ENCODE measurements around the gene RNF157.
"Not testable (repeated sequence)": the region's sequence is repeated elsewhere in the genome, so short reads cannot be mapped to it uniquely, and the experiment has no call there.

Gene RNF157

GRCh38 chr17:76247304-76247703, 7.0 kb upstream of the RNF157 start:
- no peaks in the 10 kb centered on the region for H3K27me3 Mint-ChIP-seq
- H3K4me1 Mint-ChIP-seq = peaks cover 68% of the 10 kb centered on the region
- no peaks in the 10 kb centered on the region for H3K36me3 Mint-ChIP-seq
- H3K4me3 Mint-ChIP-seq = no peak overlapping the region
- no peak overlapping the region for H3K27ac Mint-ChIP-seq
- H3K9me3 Mint-ChIP-seq = no peaks in the 10 kb centered on the region

- peak overlapping the region; percentile 81 for H3K27ac Mint-ChIP-seq
- H3K27me3 Mint-ChIP-seq = no peaks in the 10 kb centered on the region
- H3K4me1 Mint-ChIP-seq = peaks cover 66% of the 10 kb centered on the region
- peak overlapping the region; percentile 61 for H3K4me3 Mint-ChIP-seq
- H3K9me3 Mint-ChIP-seq = no peaks in the 10 kb centered on the region
- H3K36me3 Mint-ChIP-seq = no peaks in the 10 kb centered on the region
These were observed 6.1 kb upstream of the RNF157 start for GRCh38 chr17:76246080-76247066.

- H3K27me3 Mint-ChIP-seq, H3K4me3 Mint-ChIP-seq, H3K36me3 Mint-ChIP-seq, H3K9me3 Mint-ChIP-seq: not testable (repeated sequence)
- H3K27ac Mint-ChIP-seq = peak overlapping the region; percentile 41
- H3K4me1 Mint-ChIP-seq = peaks cover 69% of the 10 kb centered on the region
These were observed 4.4 kb upstream of the RNF157 start for GRCh38 chr17:76244721-76245120.

GRCh38 chr17:76243826-76244679, 3.8 kb upstream of the RNF157 start:
- H3K27ac Mint-ChIP-seq = peak overlapping the region; percentile 81

GRCh38 chr17:76241691-76242255, 1.5 kb upstream of the RNF157 start:
- Mint-ChIP-seq H3K4me1 (peaks cover 80% of the 10 kb centered on the region), H3K4me3 (peak overlapping the region; percentile 91), H3K27ac (peak overlapping the region; percentile 84), H3K9me3 (no peaks in the 10 kb centered on the region), H3K27me3 (no peaks in the 10 kb centered on the region), H3K36me3 (peaks cover 2% of the 10 kb centered on the region)

More at GRCh38 chr17:76243826-76244679, 3.8 kb upstream of the RNF157 start:
- H3K9me3 Mint-ChIP-seq = no peaks in the 10 kb centered on the region
- H3K4me3 Mint-ChIP-seq = peak overlapping the region; percentile 44
- no peaks in the 10 kb centered on the region for H3K27me3 Mint-ChIP-seq
- peaks cover 73% of the 10 kb centered on the region for H3K4me1 Mint-ChIP-seq
- H3K36me3 Mint-ChIP-seq = no peaks in the 10 kb centered on the region

- Mint-ChIP-seq H3K27ac (peak overlapping the region; percentile 84), H3K4me3 (peak overlapping the region; percentile 91), H3K4me1 (peaks cover 80% of the 10 kb centered on the region), H3K27me3 (no peaks in the 10 kb centered on the region), H3K36me3 (peaks cover 2% of the 10 kb centered on the region), H3K9me3 (no peaks in the 10 kb centered on the region)
These were observed 878 bp upstream of the RNF157 start for GRCh38 chr17:76241204-76241538.

GRCh38 chr17:76239538-76240274, 587 bp downstream of the RNF157 start:
- H3K9me3 Mint-ChIP-seq = no peaks in the 10 kb centered on the region
- peaks cover 71% of the 10 kb centered on the region for H3K4me1 Mint-ChIP-seq
- H3K4me3 Mint-ChIP-seq = peak overlapping the region; percentile 88
- peak overlapping the region; percentile 80 for H3K27ac Mint-ChIP-seq
- H3K27me3 Mint-ChIP-seq = no peaks in the 10 kb centered on the region
- H3K36me3 Mint-ChIP-seq = peaks cover 2% of the 10 kb centered on the region

- peak overlapping the region; percentile 80 for H3K27ac Mint-ChIP-seq
- H3K4me1 Mint-ChIP-seq = peaks cover 71% of the 10 kb centered on the region
- peaks cover 5% of the 10 kb centered on the region for H3K36me3 Mint-ChIP-seq
These were observed 1.3 kb downstream of the RNF157 start for GRCh38 chr17:76238847-76239537.

GRCh38 chr17:76237859-76238313, 2.4 kb downstream of the RNF157 start:
- Mint-ChIP-seq H3K4me3 (peak overlapping the region; percentile 88), H3K36me3 (peaks cover 9% of the 10 kb centered on the region), H3K27me3 (no peaks in the 10 kb centered on the region), H3K9me3 (no peaks in the 10 kb centered on the region), H3K27ac (peak overlapping the region; percentile 62), H3K4me1 (peaks cover 70% of the 10 kb centered on the region)

More at GRCh38 chr17:76238847-76239537, 1.3 kb downstream of the RNF157 start:
- H3K27me3 Mint-ChIP-seq = no peaks in the 10 kb centered on the region
- no peaks in the 10 kb centered on the region for H3K9me3 Mint-ChIP-seq
- peak overlapping the region; percentile 88 for H3K4me3 Mint-ChIP-seq

- H3K4me3 Mint-ChIP-seq = peak overlapping the region; percentile 3
- no peaks in the 10 kb centered on the region for H3K9me3 Mint-ChIP-seq
- peaks cover 72% of the 10 kb centered on the region for H3K4me1 Mint-ChIP-seq
- peaks cover 12% of the 10 kb centered on the region for H3K36me3 Mint-ChIP-seq
- no peak overlapping the region for H3K27ac Mint-ChIP-seq
- H3K27me3 Mint-ChIP-seq = no peaks in the 10 kb centered on the region
These were observed 3.7 kb downstream of the RNF157 start for GRCh38 chr17:76236603-76237002.

- Mint-ChIP-seq H3K4me1 (peaks cover 67% of the 10 kb centered on the region), H3K27me3 (no peaks in the 10 kb centered on the region), H3K4me3 (no peak overlapping the region), H3K9me3 (no peaks in the 10 kb centered on the region), H3K36me3 (peaks cover 13% of the 10 kb centered on the region), H3K27ac (no peak overlapping the region)
These were observed 4.4 kb downstream of the RNF157 start for GRCh38 chr17:76235883-76236282.

- Mint-ChIP-seq H3K27me3 (no peaks in the 10 kb centered on the region), H3K27ac (peak overlapping the region; percentile 48), H3K36me3 (peaks cover 16% of the 10 kb centered on the region), H3K4me3 (no peak overlapping the region), H3K4me1 (peaks cover 77% of the 10 kb centered on the region), H3K9me3 (no peaks in the 10 kb centered on the region)
These were observed 6.0 kb downstream of the RNF157 start for GRCh38 chr17:76234354-76234679.

- H3K4me3 Mint-ChIP-seq = no peak overlapping the region
- peaks cover 77% of the 10 kb centered on the region for H3K4me1 Mint-ChIP-seq
- peak overlapping the region; percentile 48 for H3K27ac Mint-ChIP-seq
- no peaks in the 10 kb centered on the region for H3K9me3 Mint-ChIP-seq
- no peaks in the 10 kb centered on the region for H3K27me3 Mint-ChIP-seq
- peaks cover 19% of the 10 kb centered on the region for H3K36me3 Mint-ChIP-seq
These were observed 6.5 kb downstream of the RNF157 start for GRCh38 chr17:76233588-76234353.

- Mint-ChIP-seq H3K4me1 (peaks cover 71% of the 10 kb centered on the region), H3K27ac (peak overlapping the region; percentile 76)
These were observed 8.0 kb downstream of the RNF157 start for GRCh38 chr17:76232342-76232741.

More at GRCh38 chr17:76232342-76232741, 8.0 kb downstream of the RNF157 start:
- no peaks in the 10 kb centered on the region for H3K9me3 Mint-ChIP-seq
- H3K27me3 Mint-ChIP-seq = no peaks in the 10 kb centered on the region
- no peak overlapping the region for H3K4me3 Mint-ChIP-seq
- peaks cover 22% of the 10 kb centered on the region for H3K36me3 Mint-ChIP-seq
